DOHH2 (cell line): ENCODE results near the gene MGMT.

Experiments
- EZH2phosphoT487 ChIP-seq: fragments of 200-600 bp; sonication (generic); IDR thresholded peaks from 2 replicates; pipeline ENCODE4 v1.6.1; 2017; ENCODE audit warnings: borderline replicate concordance, mild to moderate bottlenecking, antibody characterized with exemption, low read length, moderate library complexity, mixed read lengths
- TF ChIP-seq, protein P1 (sequence below): fragments of 200-600 bp; sonication (generic); IDR thresholded peaks from one replicate; pipeline ENCODE4 v1.5.1; 2014; ENCODE audit warnings: antibody characterized with exemption, mild to moderate bottlenecking, low read depth, low read length; ENCODE audit not compliant: poor library complexity, severe bottlenecking

- TF ChIP-seq, protein P1, sequence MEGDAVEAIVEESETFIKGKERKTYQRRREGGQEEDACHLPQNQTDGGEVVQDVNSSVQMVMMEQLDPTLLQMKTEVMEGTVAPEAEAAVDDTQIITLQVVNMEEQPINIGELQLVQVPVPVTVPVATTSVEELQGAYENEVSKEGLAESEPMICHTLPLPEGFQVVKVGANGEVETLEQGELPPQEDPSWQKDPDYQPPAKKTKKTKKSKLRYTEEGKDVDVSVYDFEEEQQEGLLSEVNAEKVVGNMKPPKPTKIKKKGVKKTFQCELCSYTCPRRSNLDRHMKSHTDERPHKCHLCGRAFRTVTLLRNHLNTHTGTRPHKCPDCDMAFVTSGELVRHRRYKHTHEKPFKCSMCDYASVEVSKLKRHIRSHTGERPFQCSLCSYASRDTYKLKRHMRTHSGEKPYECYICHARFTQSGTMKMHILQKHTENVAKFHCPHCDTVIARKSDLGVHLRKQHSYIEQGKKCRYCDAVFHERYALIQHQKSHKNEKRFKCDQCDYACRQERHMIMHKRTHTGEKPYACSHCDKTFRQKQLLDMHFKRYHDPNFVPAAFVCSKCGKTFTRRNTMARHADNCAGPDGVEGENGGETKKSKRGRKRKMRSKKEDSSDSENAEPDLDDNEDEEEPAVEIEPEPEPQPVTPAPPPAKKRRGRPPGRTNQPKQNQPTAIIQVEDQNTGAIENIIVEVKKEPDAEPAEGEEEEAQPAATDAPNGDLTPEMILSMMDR: no peak
- no peak for TF ChIP-seq EZH2phosphoT487
Observed at GRCh38 chr10:129542589-129542988, 75.5 kb downstream of the MGMT start.
